GM18907 (cell line): ENCODE results near the gene SCGB1D4.
"Not testable (repeated sequence)": the region's sequence is repeated elsewhere in the genome, so short reads cannot be mapped to it uniquely, and the experiment has no call there.

Experiments used
- ATAC-seq: cut with Tn5 transposase; IDR thresholded peaks from one replicate; pipeline ENCODE4 v1.9.1; 2021; ENCODE audit warnings: mild to moderate bottlenecking, moderate library complexity; ENCODE audit not compliant: unreplicated experiment

The SCGB1D4 gene, protein sequence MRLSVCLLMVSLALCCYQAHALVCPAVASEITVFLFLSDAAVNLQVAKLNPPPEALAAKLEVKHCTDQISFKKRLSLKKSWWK

DNA sequence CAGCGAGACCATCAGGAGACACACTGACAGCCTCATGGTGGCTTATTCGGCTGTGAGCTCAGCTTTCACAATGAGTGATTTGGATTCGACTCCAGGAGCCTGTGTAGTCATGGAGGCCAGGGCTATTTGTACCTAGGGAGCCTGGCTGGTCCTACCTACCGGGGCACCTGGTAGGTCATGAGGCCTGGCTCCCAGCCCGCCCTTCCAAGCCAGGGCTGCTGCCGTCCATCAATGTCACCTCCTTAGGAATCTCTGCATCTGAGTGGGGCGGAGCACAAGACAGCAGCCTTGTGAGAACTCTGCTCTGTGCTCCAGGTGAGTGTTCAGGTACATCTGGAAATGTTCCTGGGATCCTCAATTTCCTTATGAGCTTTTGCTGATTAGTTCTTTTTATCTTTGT, at the start of gene SCGB1D4:
Gene SCGB1D4, minus strand, starts transcription at position 101 of the 400 bp plus-strand sequence. Its CDS starts 65 bp downstream, at position 36.
- no peak for ATAC-seq

DNA sequence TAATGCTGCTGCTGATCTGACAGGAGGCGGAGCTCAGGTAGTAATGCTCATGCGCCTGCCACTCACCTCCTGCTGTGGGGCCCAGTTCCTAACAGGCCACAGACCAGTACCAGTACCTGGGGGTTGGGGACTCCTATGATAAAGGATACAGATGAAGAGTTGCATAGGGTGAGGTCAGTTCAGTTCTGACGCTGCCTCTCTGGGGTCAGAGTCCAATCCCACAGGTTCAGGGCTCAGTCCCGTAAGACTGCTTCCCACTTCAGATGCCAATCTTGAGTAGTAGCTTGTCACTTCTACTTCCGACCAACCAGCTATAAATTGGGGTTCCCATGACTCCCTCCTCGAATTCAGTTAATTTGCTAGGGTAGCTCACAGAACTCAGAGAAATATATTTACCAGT, 47.0 kb upstream of the SCGB1D4 start:
- no peak for ATAC-seq

GRCh38 chr11:62344210-62344609, 45.3 kb upstream of the SCGB1D4 start:
- no peak for ATAC-seq

- not testable (repeated sequence) for ATAC-seq
These were observed 44.8 kb upstream of the SCGB1D4 start for GRCh38 chr11:62343646-62344190.

- no peak for ATAC-seq
These were observed 42.7 kb upstream of the SCGB1D4 start for GRCh38 chr11:62341588-62341987.

- no peak for ATAC-seq
These were observed 41.5 kb upstream of the SCGB1D4 start for GRCh38 chr11:62340269-62340901.

DNA sequence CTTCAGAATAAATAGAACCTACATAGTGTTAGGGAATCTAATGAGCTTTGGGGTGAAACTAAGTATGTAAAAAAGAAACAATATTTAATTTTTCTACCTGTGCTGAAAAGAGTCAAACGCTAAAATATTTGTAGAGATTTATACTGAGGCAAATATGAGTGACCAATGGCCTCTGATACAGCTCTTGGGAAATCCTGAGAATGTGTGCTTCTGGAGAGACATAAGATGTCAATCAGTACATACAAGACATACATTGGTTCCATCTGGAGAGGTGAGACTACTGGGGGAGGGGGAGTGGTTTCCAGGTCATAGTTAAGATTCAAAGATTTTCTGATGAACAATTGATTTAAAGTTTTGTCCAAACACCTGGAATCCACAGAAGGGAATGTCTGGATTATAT, 39.3 kb upstream of the SCGB1D4 start:
- ATAC-seq: no peak

- no peak for ATAC-seq
These were observed 38.7 kb upstream of the SCGB1D4 start, which contains the start of gene ASRGL1 for GRCh38 chr11:62337303-62338181. TSS of gene ASRGL1 (plus strand) at chr11:62337448. CDS start at chr11:62337978, 530 bp downstream.

DNA sequence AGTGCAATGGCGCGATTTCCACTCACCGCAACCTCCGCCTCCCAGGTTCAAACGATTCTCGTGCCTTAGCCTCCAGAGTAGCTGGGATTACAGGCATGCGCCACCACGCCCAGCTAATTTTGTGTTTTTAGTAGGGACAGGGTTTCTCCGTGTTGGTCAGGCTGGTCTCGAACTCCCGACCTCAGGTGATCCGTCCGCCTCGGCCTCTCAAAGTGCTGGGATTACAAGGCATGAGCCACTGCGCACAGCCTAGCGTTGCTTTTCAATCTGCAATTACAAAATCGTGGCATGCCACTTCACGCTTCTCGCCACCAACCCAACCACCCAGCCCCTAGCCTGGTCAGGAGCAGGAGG, 38.1 kb upstream of the SCGB1D4 start:
- not testable (repeated sequence) for ATAC-seq

DNA sequence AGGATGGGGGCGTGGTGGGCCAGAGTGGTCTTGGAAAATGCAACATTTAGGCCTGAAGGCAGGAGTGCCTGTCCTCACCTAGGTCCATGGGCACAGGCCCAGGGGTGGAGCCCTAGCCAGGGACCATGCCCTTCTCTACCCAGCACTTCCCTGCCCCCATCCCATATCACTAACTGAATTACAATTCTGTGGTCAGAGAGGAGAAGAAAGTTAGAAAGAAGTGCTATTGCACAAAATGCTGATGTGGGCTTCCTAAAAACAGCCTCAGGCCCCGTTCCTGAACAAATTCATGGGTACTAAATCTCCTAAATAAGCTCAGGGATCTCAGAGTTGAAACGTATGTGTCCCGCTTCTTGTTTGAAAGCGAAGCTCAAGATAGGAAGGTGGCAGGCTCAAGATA, 34.9 kb upstream of the SCGB1D4 start:
- ATAC-seq: no peak

DNA sequence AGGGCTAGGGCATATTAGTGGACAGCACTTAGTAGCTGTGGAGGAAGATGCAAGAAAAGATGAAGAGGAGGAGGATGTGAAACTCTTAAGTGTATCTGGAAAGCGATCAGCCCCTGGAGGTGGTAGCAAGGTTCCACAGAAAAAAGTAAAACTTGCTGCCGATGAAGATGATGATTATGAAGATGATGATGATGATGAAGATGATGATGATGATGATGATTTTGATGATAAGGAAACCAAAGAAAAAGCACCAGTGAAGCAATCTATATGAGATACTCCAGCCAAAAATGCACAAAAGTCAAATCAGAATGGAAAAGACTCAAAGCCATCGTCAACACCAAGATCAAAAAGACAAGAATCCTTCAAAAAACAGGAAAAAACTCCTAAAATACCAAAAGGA, 32.4 kb upstream of the SCGB1D4 start:
- not testable (repeated sequence) for ATAC-seq

- not testable (repeated sequence) for ATAC-seq
These were observed 28.7 kb upstream of the SCGB1D4 start for GRCh38 chr11:62327541-62327940.

GRCh38 chr11:62326719-62327118, 27.8 kb upstream of the SCGB1D4 start:
- ATAC-seq: not testable (repeated sequence)

DNA sequence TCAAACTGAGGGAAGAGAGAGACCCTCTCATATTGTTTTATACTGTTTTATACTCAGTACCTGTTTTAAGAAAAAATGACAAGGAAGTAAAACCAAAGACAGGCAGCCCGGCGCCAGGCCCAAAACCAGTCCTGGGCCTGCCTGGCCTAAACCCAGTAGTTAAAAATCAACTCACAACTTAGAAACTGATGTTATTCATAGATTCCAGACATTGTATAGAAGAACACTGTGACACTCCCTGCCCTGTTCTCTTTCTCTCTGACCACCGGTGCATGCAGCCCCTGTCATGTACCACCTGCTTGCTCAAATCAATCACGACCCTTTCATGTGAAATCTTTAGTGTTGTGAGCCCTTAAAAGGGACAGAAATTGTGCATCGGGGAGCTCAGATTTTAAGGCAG, 26.9 kb upstream of the SCGB1D4 start:
- ATAC-seq: not testable (repeated sequence)

DNA sequence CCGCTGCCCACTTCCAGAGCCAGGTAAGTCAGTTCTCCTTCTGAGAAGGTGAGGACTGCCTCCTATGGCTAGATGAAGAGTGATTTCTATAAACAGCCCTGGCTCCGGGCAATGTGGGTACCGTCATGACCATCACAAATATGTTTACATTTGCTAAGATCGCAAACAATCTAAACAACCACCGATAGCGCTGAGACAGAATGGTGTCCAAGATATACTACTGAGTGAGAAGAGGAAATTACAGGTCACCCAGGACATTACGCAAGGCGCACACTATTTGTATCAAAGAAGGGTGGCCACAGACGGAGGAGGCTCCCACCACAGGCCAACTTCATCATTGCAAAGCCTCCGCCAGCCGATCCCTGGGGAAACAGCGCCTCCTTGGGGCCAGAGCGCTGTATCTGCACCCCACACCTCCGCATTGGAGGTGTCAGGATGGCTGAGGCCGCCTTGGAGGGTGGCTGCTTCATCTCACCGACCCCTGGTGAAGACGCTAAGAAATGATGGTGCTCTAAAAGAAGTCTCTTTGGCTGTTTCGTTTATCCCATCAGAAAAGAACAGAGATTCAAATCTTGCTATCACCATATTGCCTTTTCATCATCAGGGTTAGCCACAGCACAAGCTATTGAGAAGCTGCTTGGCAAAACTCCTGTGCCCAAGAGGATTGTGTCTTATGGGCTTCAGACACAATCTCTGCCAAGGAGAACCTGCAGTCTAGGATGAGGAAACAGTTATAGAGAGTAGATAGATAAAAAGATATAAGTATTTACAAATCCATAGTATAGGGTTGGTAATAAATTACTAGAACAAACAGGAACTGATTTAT, 26.1 kb upstream of the SCGB1D4 start:
- no peak for ATAC-seq

GRCh38 chr11:62322524-62322923, 23.6 kb upstream of the SCGB1D4 start:
- ATAC-seq: no peak

DNA sequence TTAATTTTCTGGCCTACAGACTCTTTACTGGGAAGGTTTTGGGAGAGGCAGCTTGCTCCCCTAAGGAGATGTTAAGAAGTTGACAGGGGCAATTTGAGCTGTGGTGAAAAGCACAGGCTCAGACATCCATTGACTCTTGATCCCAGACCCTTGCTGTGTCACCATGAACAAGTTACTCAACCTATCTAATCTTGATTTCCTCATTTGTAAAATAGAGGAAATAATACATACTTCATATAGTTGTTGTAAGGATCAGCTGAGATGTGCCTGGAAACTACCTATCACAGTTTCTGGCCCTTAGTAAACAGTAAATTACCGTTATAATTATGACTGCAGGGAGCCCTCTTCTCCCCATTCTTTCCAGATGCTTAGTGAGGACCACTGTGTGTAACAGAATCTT, 16.6 kb upstream of the SCGB1D4 start:
- ATAC-seq: no peak

- no peak for ATAC-seq
These were observed 11.1 kb upstream of the SCGB1D4 start for GRCh38 chr11:62309991-62310390.

- no peak for ATAC-seq
These were observed 9.1 kb upstream of the SCGB1D4 start for GRCh38 chr11:62307950-62308349.

GRCh38 chr11:62306227-62306626, 7.4 kb upstream of the SCGB1D4 start:
- no peak for ATAC-seq

DNA sequence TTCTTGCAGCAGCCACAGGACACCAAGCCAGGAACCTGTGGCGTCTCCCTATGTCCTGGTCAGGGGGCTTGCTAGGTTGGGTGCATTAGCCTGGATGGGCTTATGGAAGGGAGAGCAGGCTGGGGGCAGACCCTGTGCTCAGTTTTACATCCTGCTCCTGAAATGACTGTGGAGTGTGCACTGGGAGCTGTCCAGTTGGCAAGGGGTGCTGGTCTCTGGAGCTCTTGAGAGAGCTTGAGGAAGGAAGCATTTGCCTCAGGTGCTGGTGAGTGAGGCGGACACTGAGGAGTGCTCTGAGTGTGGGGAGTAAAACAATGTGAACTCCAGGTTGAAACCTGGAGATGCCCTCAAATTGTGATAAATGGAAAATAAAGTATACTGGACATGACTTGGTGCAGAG, 3.4 kb downstream of the SCGB1D4 start:
- ATAC-seq: no peak
